Left renal cortex interstitium (tissue), 4 donors: ENCODE results near the gene CCR6. TPM values are rescaled to one million over a fixed set of nuclear protein-coding genes. Genes with fewer than 3 reads are reported as not detected.

Experiments
- DNase-seq, 4 donors: peaks; one replicate each; pipeline ENCODE4 v3.0.0-alpha.2; 2013; ENCODE audit warnings: low read depth in 4 of 4, low spot score in 2 of 4, missing footprints in 1 of 4
- polyA plus RNA-seq, 4 donors: library from polyadenylated mRNA; unstranded; fragments of 120-200 nt; gene quantifications; one replicate each; pipeline ENCODE4 v1.2.1, GENCODE V29; 2013; ENCODE audit not compliant: insufficient read length in 4 of 4

CCR6 gene
- polyA plus RNA-seq, 4 donors = 0.03 to 0.04 TPM; not detected in 2

- DNase-seq = no peak
Measured at GRCh38 chr6:167140589-167141474, 17.9 kb downstream of the CCR6 start.

- DNase-seq = no peak
Measured at GRCh38 chr6:167141667-167142432, 19.0 kb downstream of the CCR6 start.

GRCh38 chr6:167142433-167142761 lies 19.5 kb downstream of the CCR6 start:
- DNase-seq = no peak

GRCh38 chr6:167143041-167143440 lies 20.1 kb downstream of the CCR6 start:
- DNase-seq = no peak

GRCh38 chr6:167145461-167145860 lies 22.6 kb downstream of the CCR6 start:
- DNase-seq = no peak

GRCh38 chr6:167146135-167146534 lies 23.2 kb downstream of the CCR6 start:
- DNase-seq = no peak

GRCh38 chr6:167146977-167147376 lies 24.1 kb downstream of the CCR6 start:
- peak in 1 of 4 donors; percentile 15 for DNase-seq

GRCh38 chr6:167148021-167148420 lies 25.1 kb downstream of the CCR6 start:
- DNase-seq = no peak

GRCh38 chr6:167148997-167149396 lies 26.1 kb downstream of the CCR6 start:
- no peak for DNase-seq

GRCh38 chr6:167150941-167151549 lies 28.1 kb downstream of the CCR6 start:
- DNase-seq = no peak

GRCh38 chr6:167151648-167152047 lies 28.8 kb downstream of the CCR6 start:
- no peak for DNase-seq

GRCh38 chr6:167152862-167153261 lies 30.0 kb downstream of the CCR6 start:
- DNase-seq = no peak

GRCh38 chr6:167153521-167153959 lies 30.6 kb downstream of the CCR6 start:
- DNase-seq = no peak

GRCh38 chr6:167154291-167154690 lies 31.4 kb downstream of the CCR6 start:
- no peak for DNase-seq

- DNase-seq = no peak
Measured at GRCh38 chr6:167154895-167155294, 32.0 kb downstream of the CCR6 start.

GRCh38 chr6:167157414-167157813 lies 34.5 kb downstream of the CCR6 start:
- no peak for DNase-seq

- no peak for DNase-seq
Measured at GRCh38 chr6:167157863-167158262, 35.0 kb downstream of the CCR6 start, which contains the start of gene GPR31. GPR31 (minus strand) TSS chr6:167157980; CDS start chr6:167157831, 149 bp downstream.

GRCh38 chr6:167161851-167162467 lies 39.1 kb downstream of the CCR6 start:
- DNase-seq = no peak

- no peak for DNase-seq
Measured at GRCh38 chr6:167162591-167162990, 39.7 kb downstream of the CCR6 start.

GRCh38 chr6:167163476-167164011 lies 40.6 kb downstream of the CCR6 start:
- DNase-seq = no peak

GRCh38 chr6:167164261-167164660 lies 41.4 kb downstream of the CCR6 start:
- no peak for DNase-seq
